Fibroblast of lung (primary cell): ENCODE data around the gene ZBTB42. TPM values are rescaled to one million over a fixed set of nuclear protein-coding genes. Genes with fewer than 3 reads are reported as not detected.

Source experiments
- DNase-seq, 2 donors: peaks; one replicate each; pipeline versions ENCODE4 v3.0.0 to v3.0.0-alpha.2; 2010; ENCODE audit warnings: low read depth in 2 of 2
- H2AFZ ChIP-seq: 2 replicates; pipeline ENCODE4 v1.5.1; 2012; ENCODE audit warnings: low read length, control low read depth, inconsistent platforms
- H3K27ac ChIP-seq: 2 replicates; pipeline ENCODE4 v1.5.1; 2011; ENCODE audit warnings: low read length, control low read depth; ENCODE audit not compliant: insufficient read depth
- H3K27me3 ChIP-seq: 2 replicates; pipeline ENCODE4 v1.5.1; 2011; ENCODE audit warnings: mild to moderate bottlenecking, low read length; ENCODE audit not compliant: control insufficient read depth, insufficient read depth
- H3K36me3 ChIP-seq: 2 replicates; pipeline ENCODE4 v1.5.1; 2011; ENCODE audit warnings: low read length; ENCODE audit not compliant: control insufficient read depth, insufficient read depth
- H3K4me1 ChIP-seq: 2 replicates; pipeline ENCODE4 v1.5.1; 2011; ENCODE audit warnings: low read length; ENCODE audit not compliant: control insufficient read depth, insufficient read depth; ENCODE audit errors: extremely low read depth
- H3K4me2 ChIP-seq: 2 replicates; pipeline ENCODE4 v1.5.1; 2011; ENCODE audit warnings: low read length, control low read depth; ENCODE audit not compliant: insufficient read depth; ENCODE audit errors: extremely low read depth
- H3K4me3 ChIP-seq, 4 experiments: fragments of 200-600 bp in 1 of 4; sonication (generic) in 1 of 4; replicated peaks in 1 of 4; 2 replicates each; pipeline ENCODE4 v1.5.1; 2011 to 2016; ENCODE audit warnings: low read length in 4 of 4, low read depth in 3 of 4, mild to moderate bottlenecking in 3 of 4, control low read depth in 2 of 4, inconsistent platforms in 1 of 4, mixed read lengths in 1 of 4; ENCODE audit not compliant: insufficient read depth in 1 of 4; ENCODE audit errors: control extremely low read depth in 1 of 4
- H3K79me2 ChIP-seq: 2 replicates; pipeline ENCODE4 v1.5.1; 2012; ENCODE audit warnings: mild to moderate bottlenecking, low read length, inconsistent platforms; ENCODE audit not compliant: control insufficient read depth, insufficient read depth
- H3K9ac ChIP-seq: 2 replicates; pipeline ENCODE4 v1.5.1; 2011; ENCODE audit warnings: mild to moderate bottlenecking, low read length, control low read depth; ENCODE audit not compliant: insufficient read depth
- H3K9me3 ChIP-seq: 2 replicates; pipeline ENCODE4 v1.5.1; 2012; ENCODE audit warnings: low read depth, low read length; ENCODE audit not compliant: control insufficient read depth, insufficient read depth
- H4K20me1 ChIP-seq: 2 replicates; pipeline ENCODE4 v1.5.1; 2011; ENCODE audit warnings: low read length; ENCODE audit not compliant: control insufficient read depth, insufficient read depth; ENCODE audit errors: extremely low read depth
- CTCF ChIP-seq, 2 donors: IDR thresholded peaks in 1 of 2; conservative IDR thresholded peaks in 1 of 2; 1 replicate in 1 of 2; 2 replicates in 1 of 2; pipeline ENCODE4 v1.5.1; 2011 to 2012; ENCODE audit warnings: low read length in 2 of 2, control low read depth in 1 of 2, inconsistent platforms in 1 of 2, low read depth in 1 of 2, mild to moderate bottlenecking in 1 of 2
- EZH2 ChIP-seq: IDR thresholded peaks from 2 replicates; pipeline ENCODE4 v1.5.1; 2012; ENCODE audit warnings: low read length, control low read depth, mild to moderate bottlenecking; ENCODE audit errors: missing control alignments
- polyA plus RNA-seq, 2 donors: library from polyadenylated mRNA; depleted of rRNA in 1 of 2; stranded (reverse) in 1 of 2; unstranded in 1 of 2; fragments of >200 nt; gene quantifications; 2 replicates each; pipeline ENCODE4 v1.2.1, GENCODE V29; 2011 to 2012; ENCODE audit warnings: missing spikeins in 1 of 2
- total RNA-seq: library from RNA; depleted of rRNA; stranded (reverse); fragments of >200 nt; gene quantifications from 2 replicates; pipeline ENCODE4 v1.2.1, GENCODE V29; 2014

ZBTB42 gene
- total and polyA plus RNA-seq, 2 donors (not counting 1 experiment from before 2014, with no cell fraction given), result 1.1 to 2.3 TPM

GRCh38 chr14:104803912-104804410, 3.1 kb downstream of the ZBTB42 start:
- H3K4me3 ChIP-seq, result no peak overlapping the region
- H4K20me1 ChIP-seq, result no peaks in the 10 kb centered on the region
- H3K27ac ChIP-seq, result no peak overlapping the region
- no peak for TF ChIP-seq EZH2
- TF ChIP-seq CTCF (conservative IDR thresholded peaks at IDR 0.05 in 1 of 2, IDR thresholded peaks at IDR 0.05 in 1 of 2; ENCODE audit: low read depth in 1 of 2, low read length in 2 of 2), result no peak
- H3K9ac ChIP-seq, result no peak overlapping the region
- H2AFZ ChIP-seq, result no peak overlapping the region
- no peaks in the 10 kb centered on the region for H3K79me2 ChIP-seq
- H3K36me3 ChIP-seq, result no peaks in the 10 kb centered on the region
- H3K9me3 ChIP-seq, result no peaks in the 10 kb centered on the region
- no peak overlapping the region for H3K4me2 ChIP-seq
- peaks cover 14% of the 10 kb centered on the region for H3K4me1 ChIP-seq
- no peak for DNase-seq
- H3K27me3 ChIP-seq, result no peaks in the 10 kb centered on the region

GRCh38 chr14:104804481-104805325, 3.8 kb downstream of the ZBTB42 start:
- no peaks in the 10 kb centered on the region for H3K27me3 ChIP-seq
- peaks cover 14% of the 10 kb centered on the region for H3K4me1 ChIP-seq
- no peak overlapping the region for H3K27ac ChIP-seq
- H3K36me3 ChIP-seq, result no peaks in the 10 kb centered on the region
- no peak overlapping the region for H3K9ac ChIP-seq
- no peak overlapping the region for H2AFZ ChIP-seq
- H4K20me1 ChIP-seq, result no peaks in the 10 kb centered on the region
- DNase-seq, result no peak
- no peak overlapping the region for H3K4me2 ChIP-seq
- H3K4me3 ChIP-seq, result no peak overlapping the region
- no peaks in the 10 kb centered on the region for H3K9me3 ChIP-seq
- H3K79me2 ChIP-seq, result no peaks in the 10 kb centered on the region
- no peak for TF ChIP-seq CTCF (conservative IDR thresholded peaks at IDR 0.05 in 1 of 2, IDR thresholded peaks at IDR 0.05 in 1 of 2; ENCODE audit: low read depth in 1 of 2, low read length in 2 of 2)
- TF ChIP-seq EZH2, result no peak

- no peaks in the 10 kb centered on the region for H3K36me3 ChIP-seq
- no peak overlapping the region for H3K27ac ChIP-seq
- DNase-seq, result peak; percentile 84 to 86
- no peak overlapping the region for H3K4me3 ChIP-seq
- H4K20me1 ChIP-seq, result no peaks in the 10 kb centered on the region
- no peaks in the 10 kb centered on the region for H3K79me2 ChIP-seq
- no peak overlapping the region for H2AFZ ChIP-seq
- H3K9me3 ChIP-seq, result no peaks in the 10 kb centered on the region
- no peak overlapping the region for H3K4me2 ChIP-seq
- no peak overlapping the region for H3K9ac ChIP-seq
- no peaks in the 10 kb centered on the region for H3K27me3 ChIP-seq
- peaks cover 14% of the 10 kb centered on the region for H3K4me1 ChIP-seq
- TF ChIP-seq EZH2, result no peak
- TF ChIP-seq CTCF (conservative IDR thresholded peaks at IDR 0.05 in 1 of 2, IDR thresholded peaks at IDR 0.05 in 1 of 2; ENCODE audit: low read depth in 1 of 2, low read length in 2 of 2), result no peak
Measured at GRCh38 chr14:104805326-104805678, 4.4 kb downstream of the ZBTB42 start.
